Esophagus squamous epithelium (tissue), 5 donors: Measurements from ENCODE around the gene TFCP2L1. TPM values are rescaled to one million over a fixed set of nuclear protein-coding genes. Genes with fewer than 3 reads are reported as not detected.

Source experiments
- DNase-seq: peaks from one replicate; lab custom pipeline; 2025; lab: John Stamatoyannopoulos, UW
- H3K27ac ChIP-seq, 4 donors: fragments of 200-600 bp; sonication (generic); one replicate each; pipeline ENCODE4 v1.5.1; 2016 to 2019; ENCODE audit warnings: mild to moderate bottlenecking in 1 of 4
- H3K27me3 ChIP-seq, 4 donors: fragments of 200-600 bp; sonication (generic); 1 replicate in 3 of 4; 2 replicates in 1 of 4; pipeline versions ENCODE4 v1.5.1 to v1.6.0; 2017 to 2021; ENCODE audit warnings: antibody characterized with exemption in 1 of 4
- H3K36me3 ChIP-seq, 3 donors: fragments of 200-600 bp; sonication (generic); one replicate each; pipeline ENCODE4 v1.5.1; 2016 to 2019
- H3K4me1 ChIP-seq, 3 donors: fragments of 200-600 bp; sonication (generic); one replicate each; pipeline ENCODE4 v1.5.1; 2017 to 2019
- H3K4me3 ChIP-seq, 4 donors: fragments of 200-600 bp; sonication (generic); 1 replicate in 3 of 4; 2 replicates in 1 of 4; pipeline ENCODE4 v1.5.1; 2016 to 2019; ENCODE audit warnings: mild to moderate bottlenecking in 2 of 4, moderate library complexity in 1 of 4
- H3K9me3 ChIP-seq, 3 donors: fragments of 200-600 bp; sonication (generic); one replicate each; pipeline ENCODE4 v1.5.1; 2016 to 2019
- POLR2A ChIP-seq, 4 donors: fragments of 450-650 bp; IDR thresholded peaks; one replicate each; pipeline ENCODE4 v1.6.1; 2017; ENCODE audit warnings: antibody characterized with exemption in 4 of 4, mild to moderate bottlenecking in 4 of 4, moderate library complexity in 3 of 4
- WGBS, 2 donors: methylation state at CpG; one replicate each; pipeline ENCODE4 v1.1.5; 2018; 5-methylcytosine and 5-hydroxymethylcytosine counted together
- intact Hi-C: fragments of 100-400 bp; cut with DNase I; formaldehyde crosslinking; loops from one replicate; pipeline ENCODE4 v1.15.0; 2022
- total RNA-seq, 4 donors: library from RNA; depleted of rRNA; stranded (reverse); fragments of >200 nt; gene quantifications; one replicate each; pipeline ENCODE4 v1.1.0, GENCODE V29; 2016
- TF ChIP-seq, protein P1 (sequence below), 6 experiments: fragments of 450-650 bp in 4 of 6; fragments of 200-600 bp in 2 of 6; sonication (generic) in 2 of 6; IDR thresholded peaks; one replicate each; pipeline ENCODE4 v1.5.1; 2016 to 2019; ENCODE audit warnings: antibody characterized with exemption in 6 of 6, mild to moderate bottlenecking in 4 of 6, moderate library complexity in 4 of 6
- donor health status: DM: yes; HTN: yes; CAD: no.

The TFCP2L1 gene
- total RNA-seq, 4 donors from 2014 or later = 17.9 to 39.7 (median 24.0) TPM

- 60 to 71% methylated on average over 5 to 6 of the region's 6 CpGs for WGBS, 2 donors
- intact Hi-C loops = no loop called here
- Histone ChIP-seq H3K9me3 (no peaks in the 10 kb centered on the region), H3K27me3 (no peaks in the 10 kb centered on the region), H3K27ac (no peak overlapping the region), H3K36me3 (peaks cover 0 to 100% (median 10%) of the 10 kb centered on the region in 3 donors), H3K4me3 (no peak overlapping the region), H3K4me1 (peaks cover 0 to 3% (median 0%) of the 10 kb centered on the region in 3 donors)
- no peak for DNase-seq
- TF ChIP-seq, protein P1, sequence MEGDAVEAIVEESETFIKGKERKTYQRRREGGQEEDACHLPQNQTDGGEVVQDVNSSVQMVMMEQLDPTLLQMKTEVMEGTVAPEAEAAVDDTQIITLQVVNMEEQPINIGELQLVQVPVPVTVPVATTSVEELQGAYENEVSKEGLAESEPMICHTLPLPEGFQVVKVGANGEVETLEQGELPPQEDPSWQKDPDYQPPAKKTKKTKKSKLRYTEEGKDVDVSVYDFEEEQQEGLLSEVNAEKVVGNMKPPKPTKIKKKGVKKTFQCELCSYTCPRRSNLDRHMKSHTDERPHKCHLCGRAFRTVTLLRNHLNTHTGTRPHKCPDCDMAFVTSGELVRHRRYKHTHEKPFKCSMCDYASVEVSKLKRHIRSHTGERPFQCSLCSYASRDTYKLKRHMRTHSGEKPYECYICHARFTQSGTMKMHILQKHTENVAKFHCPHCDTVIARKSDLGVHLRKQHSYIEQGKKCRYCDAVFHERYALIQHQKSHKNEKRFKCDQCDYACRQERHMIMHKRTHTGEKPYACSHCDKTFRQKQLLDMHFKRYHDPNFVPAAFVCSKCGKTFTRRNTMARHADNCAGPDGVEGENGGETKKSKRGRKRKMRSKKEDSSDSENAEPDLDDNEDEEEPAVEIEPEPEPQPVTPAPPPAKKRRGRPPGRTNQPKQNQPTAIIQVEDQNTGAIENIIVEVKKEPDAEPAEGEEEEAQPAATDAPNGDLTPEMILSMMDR (IDR thresholded peaks at IDR 0.05) = no peak
- TF ChIP-seq POLR2A (IDR thresholded peaks at IDR 0.05) = no peak
Observed at GRCh38 chr2:121240436-121240835, 44.6 kb downstream of the TFCP2L1 start.

GRCh38 chr2:121239969-121240368 lies 45.0 kb downstream of the TFCP2L1 start:
- intact Hi-C loops = no loop called here
- Histone ChIP-seq H3K9me3 (no peaks in the 10 kb centered on the region), H3K4me3 (no peak overlapping the region), H3K36me3 (peaks cover 0 to 100% (median 10%) of the 10 kb centered on the region in 3 donors), H3K27me3 (peaks cover 0 to 1% (median 0%) of the 10 kb centered on the region in 4 donors), H3K27ac (no peak overlapping the region), H3K4me1 (peaks cover 0 to 3% (median 0%) of the 10 kb centered on the region in 3 donors)
- no peak for DNase-seq
- 57 to 74% methylated on average over 5 of the region's 5 CpGs for WGBS, 2 donors
- no peak for TF ChIP-seq POLR2A (IDR thresholded peaks at IDR 0.05)
- TF ChIP-seq, protein P1 (IDR thresholded peaks at IDR 0.05) = no peak

DNA sequence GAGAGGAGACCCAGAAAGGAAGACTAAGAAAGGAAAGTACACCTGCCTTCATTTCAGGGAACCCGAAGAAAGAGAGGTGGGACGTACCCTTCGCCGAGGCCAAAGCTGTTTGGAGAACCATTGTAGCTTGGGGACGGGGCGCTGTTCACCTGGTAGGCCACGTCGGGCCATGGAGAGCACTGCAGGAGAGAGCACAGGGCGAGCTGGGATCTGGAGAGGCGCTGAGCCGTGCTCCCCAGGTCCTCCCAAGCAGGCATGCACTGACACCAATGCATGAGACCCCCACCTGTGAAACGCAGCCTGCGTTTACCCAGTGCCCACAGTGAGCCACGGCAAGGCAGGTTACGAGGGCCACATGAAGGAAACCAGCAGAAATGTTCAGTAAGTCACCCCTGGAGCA lies 45.5 kb downstream of the TFCP2L1 start:
- Histone ChIP-seq H3K4me1 (peaks cover 0 to 3% (median 0%) of the 10 kb centered on the region in 3 donors), H3K9me3 (no peaks in the 10 kb centered on the region), H3K27ac (no peak overlapping the region), H3K27me3 (peaks cover 0 to 4% (median 0%) of the 10 kb centered on the region in 4 donors), H3K4me3 (no peak overlapping the region), H3K36me3 (peaks cover 0 to 100% (median 10%) of the 10 kb centered on the region in 3 donors)
- intact Hi-C loops = no loop called here
- WGBS, 2 donors = 84 to 92% methylated on average over 13 to 14 of the region's 15 CpGs
- no peak for DNase-seq
- no peak for TF ChIP-seq POLR2A (IDR thresholded peaks at IDR 0.05)
- TF ChIP-seq, protein P1 (IDR thresholded peaks at IDR 0.05) = no peak

DNA sequence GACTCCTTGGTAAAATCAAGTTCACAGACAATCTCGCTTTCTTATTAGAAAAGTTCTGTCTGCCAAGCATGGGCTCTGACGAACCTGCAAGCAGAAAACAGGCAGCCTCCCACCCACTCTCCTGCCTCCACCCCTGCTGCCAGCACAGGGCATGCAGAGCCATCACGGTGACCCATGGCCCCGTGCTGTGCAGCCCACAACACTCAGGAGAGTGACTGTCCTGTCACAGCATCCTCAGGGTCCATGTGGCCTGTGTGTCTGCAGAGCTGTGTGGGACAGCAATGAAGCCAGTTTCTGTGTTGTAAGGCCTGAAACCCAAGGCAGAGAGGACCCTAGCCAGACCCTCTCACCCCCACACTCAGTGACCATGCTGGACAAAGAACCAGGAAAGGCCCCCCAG lies 46.2 kb downstream of the TFCP2L1 start:
- no peak for TF ChIP-seq POLR2A (IDR thresholded peaks at IDR 0.05)
- TF ChIP-seq, protein P1 (IDR thresholded peaks at IDR 0.05) = no peak
- H3K4me3 ChIP-seq = no peak overlapping the region
- 80 to 96% methylated on average over 4 of the region's 4 CpGs for WGBS, 2 donors
- peaks cover 0 to 4% (median 0%) of the 10 kb centered on the region in 4 donors for H3K27me3 ChIP-seq
- intact Hi-C loops = no loop called here
- peaks cover 0 to 3% (median 0%) of the 10 kb centered on the region in 3 donors for H3K4me1 ChIP-seq
- H3K27ac ChIP-seq = no peak overlapping the region
- no peak for DNase-seq
- no peaks in the 10 kb centered on the region for H3K9me3 ChIP-seq
- peaks cover 0 to 100% (median 10%) of the 10 kb centered on the region in 3 donors for H3K36me3 ChIP-seq

GRCh38 chr2:121237980-121238665 lies 46.9 kb downstream of the TFCP2L1 start:
- no peak for DNase-seq
- intact Hi-C loops = no loop called here
- Histone ChIP-seq H3K36me3 (peaks cover 0 to 100% (median 10%) of the 10 kb centered on the region in 3 donors), H3K9me3 (no peaks in the 10 kb centered on the region), H3K4me3 (no peak overlapping the region), H3K27me3 (peaks cover 0 to 4% (median 0%) of the 10 kb centered on the region in 4 donors), H3K4me1 (peaks cover 0 to 3% (median 0%) of the 10 kb centered on the region in 3 donors), H3K27ac (no peak overlapping the region)
- TF ChIP-seq POLR2A (IDR thresholded peaks at IDR 0.05) = no peak
- TF ChIP-seq, protein P1 (IDR thresholded peaks at IDR 0.05) = no peak
- WGBS, 2 donors = 91 to 95% methylated on average over 14 to 15 of the region's 16 CpGs
